Ovary (tissue), 10 donors: ENCODE data around the gene OR52K2. TPM values are rescaled to one million over a fixed set of nuclear protein-coding genes. Genes with fewer than 3 reads are reported as not detected.
"Not testable (repeated sequence)": the region's sequence is repeated elsewhere in the genome, so short reads cannot be mapped to it uniquely, and the experiment has no call there.

Experiments
- DNase-seq, 5 donors: peaks; one replicate each; pipeline ENCODE4 v3.0.0-alpha.2; 2019 to 2020
- H3K27ac ChIP-seq, 2 donors: fragments of 200-600 bp; one replicate each; pipeline versions ENCODE4 v1.5.1 to v1.8.0; 2019 to 2022
- H3K27me3 ChIP-seq: fragments of 200-600 bp; one replicate; pipeline ENCODE4 v1.8.0; 2022
- H3K36me3 ChIP-seq: fragments of 200-600 bp; sonication (generic); one replicate; pipeline ENCODE4 v1.5.1; 2019
- H3K4me1 ChIP-seq: one replicate; pipeline ENCODE4 v1.8.1; 2013; ENCODE audit warnings: mild to moderate bottlenecking, moderate library complexity; ENCODE audit not compliant: insufficient read depth
- H3K4me3 ChIP-seq: fragments of 200-600 bp; sonication (generic); one replicate; pipeline ENCODE4 v1.5.1; 2017
- H3K9me3 ChIP-seq, 2 donors: fragments of 200-600 bp in 1 of 2; sonication (generic) in 1 of 2; one replicate each; pipeline versions ENCODE4 v1.5.1 to v1.8.1; 2013 to 2019; ENCODE audit warnings: mild to moderate bottlenecking in 1 of 2, moderate library complexity in 1 of 2
- CTCF ChIP-seq, 3 donors: fragments of 450-650 bp in 2 of 3; fragments of 200-600 bp in 1 of 3; IDR thresholded peaks; one replicate each; pipeline versions ENCODE4 v1.5.1 to v1.8.0; 2016 to 2022; ENCODE audit warnings: antibody characterized with exemption in 3 of 3, mild to moderate bottlenecking in 1 of 3
- EP300 ChIP-seq: sonication (generic); formaldehyde crosslinking; IDR thresholded peaks from one replicate; pipeline ENCODE4 v1.6.1; 2017; ENCODE audit warnings: antibody characterized with exemption
- POLR2A ChIP-seq: fragments of 450-650 bp; IDR thresholded peaks from one replicate; pipeline ENCODE4 v1.6.1; 2017; ENCODE audit warnings: antibody characterized with exemption, mild to moderate bottlenecking, moderate library complexity
- WGBS, 3 donors: extraction: QIAGEN DNeasy Blood & Tissue Kit in 1 of 3; methylation state at CpG; one replicate each; pipeline versions ENCODE4 v1.1.5 to v1.1.7; 2013 to 2017; 5-methylcytosine and 5-hydroxymethylcytosine counted together
- intact Hi-C, 4 donors: fragments of 100-400 bp; cut with DNase I; formaldehyde crosslinking; loops; one replicate each; pipeline versions ENCODE4 v1.11.0 to v1.15.1; 2022 to 2023
- long read RNA-seq, 3 donors: library from polyadenylated mRNA in 2 of 3; unstranded in 2 of 3; transcript quantifications; one replicate each; pipeline ENCODE4 v2.0.0 and lab custom pipeline, GENCODE V29; 2021 to 2026
- polyA plus RNA-seq, 2 donors: library from polyadenylated mRNA; stranded (reverse); fragments of 200-250 nt in 1 of 2; fragments of 350-450 nt in 1 of 2; fragmentation: Illumina TruSeq in 1 of 2; extraction: RNeasy Lipid Tissue Mini Kit (QIAGEN cat#74804) in 1 of 2; gene quantifications; one replicate each; pipeline ENCODE4 v1.2.3, GENCODE V29; 2013 to 2014
- total RNA-seq, 7 donors: library from RNA; depleted of rRNA in 2 of 7; stranded (reverse); fragments of >200 nt in 2 of 7; fragmentation: NEBNext Ultra II Directional in 3 of 7; extraction: Animal tissue kit (Norgen Biotek cat#: 25700) in 3 of 7; gene quantifications; one replicate each; pipeline versions ENCODE4 v1.1.0 to v1.2.4, GENCODE V29; 2016 to 2023
- donor health status: DM: no; HTN: no; CAD: no; lungs with moderate emphysema.
- donor health status: DM: no; HTN: no; CAD: no.
- donor health status: Bipolar disorder and iron deficiency.
- donor health status: DM: yes; HTN: yes; CAD: no.
- donor health status: DM: no; HTN: no; CAD: no.
- donor health status: DM: yes; HTN: yes; CAD: no.

OR52K2 gene
- total RNA-seq (under 1 TPM in 3 of 7 donors, not detected in 4; 0.25 to 0.85 (median 0.74) TPM), polyA plus RNA-seq (not detected)
- long read RNA-seq, donor 1: 0 reads
- long read RNA-seq, donor 2: 0 reads
- long read RNA-seq, donor 3: 0 reads

DNA sequence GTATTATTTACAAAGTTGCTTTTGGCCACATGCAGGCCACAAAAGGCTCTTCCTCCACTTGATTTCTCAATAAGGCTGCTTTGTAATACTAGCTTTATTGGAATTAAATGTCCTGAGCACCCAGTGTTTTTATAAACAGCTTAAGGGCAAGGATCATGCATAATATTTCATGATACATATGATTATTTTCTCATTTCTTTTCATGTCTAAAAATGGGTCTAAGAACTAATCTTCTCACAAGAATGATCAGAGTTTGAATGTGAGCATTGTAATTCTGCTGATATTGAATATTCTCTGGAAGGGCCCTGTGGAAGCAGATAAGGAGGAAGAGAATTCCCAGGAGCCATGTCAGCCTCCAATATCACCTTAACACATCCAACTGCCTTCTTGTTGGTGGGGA, at the start of gene OR52K2:
Gene OR52K2, plus strand, starts transcription at position 301 of the 400 bp plus-strand sequence. Its CDS starts 45 bp downstream, at position 346.
- H3K4me1 ChIP-seq: no peaks in the 10 kb centered on the region
- TF ChIP-seq EP300: no peak
- TF ChIP-seq POLR2A: no peak
- TF ChIP-seq CTCF (IDR thresholded peaks at IDR 0.05): no peak
- H3K9me3 ChIP-seq: no peaks in the 10 kb centered on the region
- H3K27me3 ChIP-seq: no peaks in the 10 kb centered on the region
- H3K4me3 ChIP-seq: no peak within 1 kb of the TSS
- no peak for DNase-seq
- intact Hi-C loops: no loop called here
- H3K36me3 ChIP-seq: no peaks in the 10 kb centered on the region
- no peak within 1 kb of the TSS for H3K27ac ChIP-seq

DNA sequence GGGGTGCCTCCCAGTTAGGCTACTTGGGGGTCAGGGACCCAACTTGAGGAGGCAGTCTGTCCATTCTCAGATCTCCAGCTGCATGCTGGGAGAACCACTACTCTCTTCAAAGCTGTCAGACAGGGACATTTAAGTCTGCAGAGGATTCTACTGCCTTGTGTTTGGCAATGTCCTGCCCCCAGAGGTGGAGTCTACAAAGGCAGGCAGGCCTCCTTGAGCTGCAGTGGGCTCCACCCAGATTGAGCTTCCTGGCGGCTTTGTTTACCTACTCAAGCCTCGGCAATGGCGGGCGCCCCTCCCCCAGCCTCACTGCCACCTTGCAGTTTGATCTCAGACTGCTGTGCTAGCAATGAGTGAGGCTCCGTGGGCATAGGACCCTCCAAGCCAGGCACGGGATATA, 42.9 kb upstream of the OR52K2 start:
- intact Hi-C loops, H3K4me3 ChIP-seq, H3K9me3 ChIP-seq, DNase-seq, H3K27ac ChIP-seq, H3K36me3 ChIP-seq, H3K4me1 ChIP-seq, H3K27me3 ChIP-seq: not testable (repeated sequence)
- 83 to 89% (median 86%) methylated on average over 6 of the region's 6 CpGs for WGBS, 3 donors

DNA sequence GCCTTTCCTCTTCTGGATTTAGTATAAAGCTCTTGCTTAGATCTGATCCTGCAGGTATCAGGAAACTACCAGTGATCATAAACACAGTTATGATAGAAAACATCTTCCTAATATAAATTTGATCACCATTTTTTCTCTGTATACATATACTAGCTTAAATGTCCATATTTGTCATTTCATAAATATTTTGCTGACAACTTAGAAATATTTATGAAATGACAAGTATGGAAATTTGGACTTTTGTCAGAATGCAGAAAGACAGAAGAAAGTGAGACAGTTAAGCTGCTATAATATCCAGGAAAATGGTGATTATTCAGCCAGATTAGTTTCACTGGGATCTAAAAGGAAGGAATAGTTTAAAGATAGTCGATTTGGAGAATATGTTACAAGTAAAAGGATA, 32.8 kb upstream of the OR52K2 start:
- TF ChIP-seq POLR2A (no peak), CTCF (IDR thresholded peaks at IDR 0.05) (no peak), EP300 (no peak)
- H3K4me1 ChIP-seq: no peaks in the 10 kb centered on the region
- no peak overlapping the region for H3K4me3 ChIP-seq
- WGBS, 3 donors: 36 to 61% (median 39%) methylated on average over 1 of the region's 1 CpG
- no peaks in the 10 kb centered on the region for H3K36me3 ChIP-seq
- DNase-seq: no peak
- no peak overlapping the region for H3K27ac ChIP-seq
- no peaks in the 10 kb centered on the region for H3K9me3 ChIP-seq
- no peaks in the 10 kb centered on the region for H3K27me3 ChIP-seq
- intact Hi-C loops: no loop called here

DNA sequence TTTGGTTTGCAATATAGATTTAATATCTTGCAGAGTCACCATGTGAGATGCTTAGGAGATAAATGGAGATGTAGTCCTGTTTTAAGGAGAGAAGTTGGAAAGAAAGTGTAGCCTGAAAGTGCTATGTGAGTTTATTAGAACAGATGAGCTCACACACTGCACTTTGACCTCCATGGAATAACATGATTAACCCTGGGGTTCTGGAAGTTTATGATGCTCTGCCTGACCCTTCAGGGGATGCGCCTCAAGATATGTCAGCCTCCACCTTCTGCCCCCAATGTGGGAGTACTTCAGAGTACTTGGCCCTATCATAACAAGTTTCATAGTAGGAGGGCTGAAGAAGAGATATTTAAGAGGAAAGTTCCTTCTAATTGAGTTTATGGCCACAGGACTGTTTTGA, 32.3 kb upstream of the OR52K2 start:
- intact Hi-C loops: no loop called here
- H3K9me3 ChIP-seq: no peaks in the 10 kb centered on the region
- no peak for TF ChIP-seq CTCF (IDR thresholded peaks at IDR 0.05)
- TF ChIP-seq EP300: no peak
- TF ChIP-seq POLR2A: no peak
- no peak for DNase-seq
- H3K4me3 ChIP-seq: no peak overlapping the region
- no peak overlapping the region for H3K27ac ChIP-seq
- no peaks in the 10 kb centered on the region for H3K27me3 ChIP-seq
- H3K4me1 ChIP-seq: no peaks in the 10 kb centered on the region
- 16 to 41% (median 35%) methylated on average over 1 of the region's 1 CpG for WGBS, 3 donors
- no peaks in the 10 kb centered on the region for H3K36me3 ChIP-seq

GRCh38 chr11:4418403-4418802, 30.7 kb upstream of the OR52K2 start:
- intact Hi-C loops: no loop called here
- 75 to 90% (median 80%) methylated on average over 8 of the region's 8 CpGs for WGBS, 3 donors

More at GRCh38 chr11:4418403-4418802, 30.7 kb upstream of the OR52K2 start:
- H3K4me1 ChIP-seq: no peaks in the 10 kb centered on the region
- no peak overlapping the region for H3K4me3 ChIP-seq
- H3K9me3 ChIP-seq: no peaks in the 10 kb centered on the region
- no peaks in the 10 kb centered on the region for H3K36me3 ChIP-seq
- TF ChIP-seq CTCF (IDR thresholded peaks at IDR 0.05) (no peak), EP300 (no peak), POLR2A (no peak)
- H3K27ac ChIP-seq: no peak overlapping the region
- H3K27me3 ChIP-seq: no peaks in the 10 kb centered on the region
- no peak for DNase-seq
